GM18498 (cell line): ENCODE data around the gene ARHGAP26.

Source experiments
- ATAC-seq: cut with Tn5 transposase; IDR thresholded peaks from one replicate; pipeline ENCODE4 v1.9.1; 2021; ENCODE audit warnings: mild to moderate bottlenecking, moderate library complexity; ENCODE audit not compliant: unreplicated experiment

The ARHGAP26 gene

GRCh38 chr5:142826741-142827492, 56.7 kb downstream of the ARHGAP26 start:
- ATAC-seq: peak; percentile 46

- ATAC-seq: no peak
Measured at GRCh38 chr5:142827934-142828576, 57.9 kb downstream of the ARHGAP26 start.

GRCh38 chr5:142828797-142829535, 58.8 kb downstream of the ARHGAP26 start:
- ATAC-seq: no peak

GRCh38 chr5:142829801-142830220, 59.6 kb downstream of the ARHGAP26 start:
- ATAC-seq: no peak

- no peak for ATAC-seq
Measured at GRCh38 chr5:142830241-142831008, 60.2 kb downstream of the ARHGAP26 start.

- ATAC-seq: no peak
Measured at GRCh38 chr5:142831009-142831383, 60.8 kb downstream of the ARHGAP26 start.

GRCh38 chr5:142832263-142832662, 62.1 kb downstream of the ARHGAP26 start:
- no peak for ATAC-seq

GRCh38 chr5:142833517-142834449, 63.6 kb downstream of the ARHGAP26 start:
- no peak for ATAC-seq

- no peak for ATAC-seq
Measured at GRCh38 chr5:142834504-142834903, 64.3 kb downstream of the ARHGAP26 start.

GRCh38 chr5:142835540-142835939, 65.4 kb downstream of the ARHGAP26 start:
- ATAC-seq: no peak

- no peak for ATAC-seq
Measured at GRCh38 chr5:142836048-142836447, 65.9 kb downstream of the ARHGAP26 start.

- ATAC-seq: no peak
Measured at GRCh38 chr5:142837081-142837725, 67.0 kb downstream of the ARHGAP26 start.

- ATAC-seq: no peak
Measured at GRCh38 chr5:142838845-142839244, 68.7 kb downstream of the ARHGAP26 start.

GRCh38 chr5:142839711-142840346, 69.7 kb downstream of the ARHGAP26 start:
- no peak for ATAC-seq

- ATAC-seq: no peak
Measured at GRCh38 chr5:142840575-142840974, 70.4 kb downstream of the ARHGAP26 start.

GRCh38 chr5:142841511-142842265, 71.5 kb downstream of the ARHGAP26 start:
- ATAC-seq: no peak

- no peak for ATAC-seq
Measured at GRCh38 chr5:142842994-142843905, 73.1 kb downstream of the ARHGAP26 start.
